Kidney (tissue), 14 donors: ENCODE results near the gene RRP1B. TPM values are rescaled to one million over a fixed set of nuclear protein-coding genes. Genes with fewer than 3 reads are reported as not detected.
"Not testable (repeated sequence)": the region's sequence is repeated elsewhere in the genome, so short reads cannot be mapped to it uniquely, and the experiment has no call there.

Source experiments
- DNase-seq, 5 donors: peaks; one replicate each; pipeline ENCODE4 v3.0.0-alpha.2; 2013 to 2020
- FAIRE-seq: peaks from 2 replicates; lab custom pipeline; 2012; peaks lifted over from hg19 to GRCh38; lab: Jason Lieb, UNC
- H3K27ac ChIP-seq, 2 donors: one replicate each; pipeline ENCODE4 v1.7.0; 2013; ENCODE audit warnings: low read depth in 2 of 2, low read length in 2 of 2, inconsistent platforms in 1 of 2
- H3K27me3 ChIP-seq: one replicate; pipeline ENCODE4 v1.7.1; 2013; ENCODE audit warnings: low read length, inconsistent platforms; ENCODE audit not compliant: control insufficient read depth, insufficient read depth
- H3K36me3 ChIP-seq, 3 donors: one replicate each; pipeline versions ENCODE4 v1.7.0 to v1.7.1; 2013; ENCODE audit warnings: low read length in 3 of 3, control low read depth in 1 of 3, inconsistent platforms in 1 of 3; ENCODE audit not compliant: insufficient read depth in 3 of 3, control insufficient read depth in 2 of 3
- H3K4me1 ChIP-seq, 3 donors: one replicate each; pipeline versions ENCODE4 v1.7.0 to v1.7.1; 2013; ENCODE audit warnings: low read length in 3 of 3, inconsistent platforms in 1 of 3, low read depth in 1 of 3; ENCODE audit not compliant: control insufficient read depth in 2 of 3, insufficient read depth in 2 of 3
- H3K4me3 ChIP-seq, 3 donors: one replicate each; pipeline versions ENCODE4 v1.7.0 to v1.8.1; 2013; ENCODE audit warnings: low read length in 3 of 3, control low read depth in 1 of 3, inconsistent platforms in 1 of 3
- H3K9ac ChIP-seq, 3 donors: one replicate each; pipeline versions ENCODE4 v1.7.0 to v1.7.1; 2013; ENCODE audit warnings: low read length in 3 of 3, control low read depth in 1 of 3, inconsistent platforms in 1 of 3
- H3K9me3 ChIP-seq, 3 donors: one replicate each; pipeline versions ENCODE4 v1.7.0 to v1.7.1; 2013; ENCODE audit warnings: low read length in 3 of 3, control low read depth in 1 of 3, inconsistent platforms in 1 of 3; ENCODE audit not compliant: control insufficient read depth in 2 of 3, insufficient read depth in 1 of 3
- CTCF ChIP-seq: IDR thresholded peaks from 3 replicates; pipeline ENCODE4 v1.5.1; 2012; ENCODE audit warnings: mild to moderate bottlenecking, moderate library complexity, borderline replicate concordance; ENCODE audit not compliant: insufficient read depth; ENCODE audit errors: extremely low read depth
- intact Hi-C: fragments of 100-400 bp; cut with DNase I; formaldehyde crosslinking; loops from one replicate; pipeline ENCODE4 v1.11.1; 2022
- polyA plus RNA-seq: library from polyadenylated mRNA; stranded (reverse); fragments of 350-450 nt; fragmentation: Illumina TruSeq; extraction: RNeasy Lipid Tissue Mini Kit (QIAGEN cat#74804); gene quantifications from one replicate; pipeline ENCODE4 v1.2.3, GENCODE V29; 2014; ENCODE audit warnings: low read depth, low replicate concordance; ENCODE audit not compliant: insufficient read depth
- total RNA-seq: library from RNA; stranded (reverse); fragmentation: NEBNext Ultra II Directional; extraction: Animal tissue kit (Norgen Biotek cat#: 25700); gene quantifications from one replicate; pipeline ENCODE4 v1.2.1, GENCODE V29; 2021
- donor health status: control.
- donor health status: control.
- donor health status: control.
- donor health status: control.
- donor health status: control.
- donor health status: DM: yes; HTN: yes; CAD: no.
- donor health status: Normal renal cell carcinoma (clear cell type).

RRP1B gene
- total and polyA plus RNA-seq, 2 donors from 2014 or later = 5.0 to 17.8 TPM

DNA sequence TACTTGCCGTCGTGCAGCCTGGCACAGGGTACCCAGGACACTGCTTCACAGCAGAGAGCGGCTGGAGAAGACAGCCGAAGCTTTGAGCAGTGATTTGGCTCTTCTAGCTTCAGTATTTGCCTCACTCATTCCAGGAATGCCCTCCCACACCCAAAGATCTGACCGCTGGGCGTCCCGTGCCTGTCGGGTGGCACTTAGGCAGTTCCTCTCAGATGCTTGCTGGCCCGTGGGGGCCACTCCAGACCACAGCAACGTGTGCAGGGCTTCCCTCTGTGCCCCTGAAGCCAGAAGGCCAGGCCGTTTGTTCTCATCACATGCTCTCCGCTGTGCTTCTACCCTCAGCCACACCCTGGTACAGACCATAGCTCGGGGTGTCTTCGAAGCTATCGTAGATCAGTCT lies 17.0 kb downstream of the RRP1B start:
- FAIRE-seq (no peak), DNase-seq (no peak)

GRCh38 chr21:43679951-43680350 lies 20.6 kb downstream of the RRP1B start:
- intact Hi-C loops = no loop called here

More for the DNA sequence above, 17.0 kb downstream of the RRP1B start:
- peaks cover 2 to 20% (median 14%) of the 10 kb centered on the region in 3 donors for H3K36me3 ChIP-seq
- no peak overlapping the region for H3K9ac ChIP-seq
- H3K4me3 ChIP-seq = no peak overlapping the region
- no peaks in the 10 kb centered on the region for H3K27me3 ChIP-seq
- intact Hi-C loops = no loop called here
- H3K4me1 ChIP-seq = no peaks in the 10 kb centered on the region
- no peak for TF ChIP-seq CTCF
- no peak overlapping the region for H3K27ac ChIP-seq
- H3K9me3 ChIP-seq = no peaks in the 10 kb centered on the region

DNA sequence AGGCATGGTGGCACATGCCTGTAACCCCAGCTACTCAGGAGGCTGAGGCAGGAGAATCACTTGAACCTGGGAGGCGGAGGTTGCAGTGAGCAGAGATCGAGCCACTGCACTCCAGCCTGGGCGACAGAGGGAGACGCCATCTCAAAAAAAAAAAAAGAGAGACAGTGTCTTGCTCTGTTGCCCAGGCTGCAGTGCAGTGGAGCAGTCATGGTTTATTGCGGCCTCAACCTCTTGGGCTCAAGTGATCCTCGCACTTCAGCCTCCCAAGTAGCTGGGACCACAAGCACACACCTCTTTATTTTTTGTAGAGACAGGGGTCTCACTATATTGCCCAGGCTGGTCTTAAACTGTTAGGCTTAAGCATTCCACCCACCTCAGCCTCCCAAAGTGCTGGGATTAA lies 21.1 kb downstream of the RRP1B start:
- DNase-seq, H3K4me1 ChIP-seq, H3K27ac ChIP-seq, H3K4me3 ChIP-seq, H3K9me3 ChIP-seq, FAIRE-seq, H3K9ac ChIP-seq, intact Hi-C loops, H3K27me3 ChIP-seq: not testable (repeated sequence)
- peaks cover 7 to 31% (median 28%) of the 10 kb centered on the region in 3 donors for H3K36me3 ChIP-seq

More at GRCh38 chr21:43679951-43680350, 20.6 kb downstream of the RRP1B start:
- Histone ChIP-seq H3K36me3 (peaks cover 7 to 31% (median 26%) of the 10 kb centered on the region in 3 donors), H3K27me3 (no peaks in the 10 kb centered on the region), H3K4me1 (no peaks in the 10 kb centered on the region), H3K9ac (no peak overlapping the region), H3K9me3 (no peaks in the 10 kb centered on the region), H3K4me3 (no peak overlapping the region), H3K27ac (no peak overlapping the region)
- no peak for TF ChIP-seq CTCF
- FAIRE-seq (no peak), DNase-seq (no peak)

DNA sequence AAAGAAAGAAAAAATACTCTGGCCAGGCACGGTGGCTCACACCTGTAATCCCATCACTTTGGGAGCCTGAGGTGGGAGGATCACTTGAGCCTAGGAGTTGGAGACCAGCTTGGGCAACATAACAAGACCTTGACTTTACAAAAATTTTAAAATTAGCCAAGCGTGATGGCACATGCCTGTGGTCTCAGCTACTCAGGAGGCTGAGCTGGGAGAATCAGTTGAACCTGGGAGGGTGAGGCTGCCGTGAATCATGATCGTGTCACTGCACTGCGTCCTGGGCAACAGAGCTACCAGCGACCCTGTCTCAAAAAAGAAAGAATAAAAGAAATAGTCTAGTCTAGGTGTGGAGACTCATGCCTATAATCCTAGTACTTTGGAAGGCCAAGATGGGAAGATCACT lies 22.3 kb downstream of the RRP1B start:
- Histone ChIP-seq H3K9ac (no peak overlapping the region), H3K27me3 (no peaks in the 10 kb centered on the region), H3K4me3 (no peak overlapping the region), H3K27ac (no peak overlapping the region), H3K4me1 (no peaks in the 10 kb centered on the region), H3K9me3 (no peaks in the 10 kb centered on the region), H3K36me3 (peaks cover 5 to 34% (median 30%) of the 10 kb centered on the region in 3 donors)
- DNase-seq (no peak), FAIRE-seq (no peak)
- no peak for TF ChIP-seq CTCF
- intact Hi-C loops = no loop called here
